GM21737 (cell line): ENCODE data around the gene HNRNPUL2.
A peak's percentile ranks its signal among the peaks of the same experiment; 100 is the strongest.

Source experiments
- ATAC-seq: cut with Tn5 transposase; IDR thresholded peaks from one replicate; pipeline ENCODE4 v1.9.1; 2021; ENCODE audit warnings: mild to moderate bottlenecking, moderate library complexity; ENCODE audit not compliant: unreplicated experiment

The HNRNPUL2 gene

DNA sequence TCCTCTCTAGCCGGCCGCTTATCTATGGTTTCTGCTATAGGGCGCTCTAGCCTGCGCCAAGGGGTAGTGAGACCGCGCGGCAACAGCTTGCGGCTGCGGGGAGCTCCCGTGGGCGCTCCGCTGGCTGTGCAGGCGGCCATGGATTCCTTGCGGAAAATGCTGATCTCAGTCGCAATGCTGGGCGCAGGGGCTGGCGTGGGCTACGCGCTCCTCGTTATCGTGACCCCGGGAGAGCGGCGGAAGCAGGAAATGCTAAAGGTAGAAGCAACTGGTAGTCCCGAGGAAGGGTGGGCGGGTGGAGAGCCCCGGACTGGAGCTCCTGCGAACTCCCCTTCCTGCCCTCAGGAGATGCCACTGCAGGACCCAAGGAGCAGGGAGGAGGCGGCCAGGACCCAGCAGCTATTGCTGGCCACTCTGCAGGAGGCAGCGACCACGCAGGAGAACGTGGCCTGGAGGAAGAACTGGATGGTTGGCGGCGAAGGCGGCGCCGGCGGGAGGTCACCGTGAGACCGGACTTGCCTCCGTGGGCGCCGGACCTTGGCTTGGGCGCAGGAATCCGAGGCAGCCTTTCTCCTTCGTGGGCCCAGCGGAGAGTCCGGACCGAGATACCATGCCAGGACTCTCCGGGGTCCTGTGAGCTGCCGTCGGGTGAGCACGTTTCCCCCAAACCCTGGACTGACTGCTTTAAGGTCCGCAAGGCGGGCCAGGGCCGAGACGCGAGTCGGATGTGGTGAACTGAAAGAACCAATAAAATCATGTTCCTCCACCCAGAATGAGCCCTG is 55.5 kb downstream of the HNRNPUL2 start, which contains the start of the genes LBHD1 and UQCC3:
TSS of gene LBHD1 (minus strand) at position 660 of the 782 bp plus-strand sequence. CDS start 2,236 bp downstream, outside the sequence.
TSS of gene UQCC3 (plus strand) at position 66 of the 782 bp plus-strand sequence. CDS start at position 139, 73 bp downstream.
- ATAC-seq = peak; percentile 45

DNA sequence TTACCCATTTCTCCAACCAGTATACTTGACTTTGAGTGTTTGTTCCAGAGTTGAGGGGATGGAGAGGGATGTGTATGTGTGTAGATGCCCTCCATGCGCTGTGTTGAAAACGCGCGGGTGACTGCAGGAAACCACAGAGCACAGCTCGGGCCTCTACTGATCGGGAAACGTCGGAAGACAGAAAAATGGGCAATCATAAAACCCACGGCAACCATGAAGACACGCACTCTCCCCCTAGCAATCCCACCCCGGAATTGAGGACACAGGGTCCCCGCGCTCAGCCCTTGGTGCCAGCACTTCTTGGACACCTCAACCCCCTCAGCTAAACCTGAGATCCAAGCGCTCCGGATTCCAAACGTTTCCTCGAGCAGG is 56.0 kb downstream of the HNRNPUL2 start:
- no peak for ATAC-seq

DNA sequence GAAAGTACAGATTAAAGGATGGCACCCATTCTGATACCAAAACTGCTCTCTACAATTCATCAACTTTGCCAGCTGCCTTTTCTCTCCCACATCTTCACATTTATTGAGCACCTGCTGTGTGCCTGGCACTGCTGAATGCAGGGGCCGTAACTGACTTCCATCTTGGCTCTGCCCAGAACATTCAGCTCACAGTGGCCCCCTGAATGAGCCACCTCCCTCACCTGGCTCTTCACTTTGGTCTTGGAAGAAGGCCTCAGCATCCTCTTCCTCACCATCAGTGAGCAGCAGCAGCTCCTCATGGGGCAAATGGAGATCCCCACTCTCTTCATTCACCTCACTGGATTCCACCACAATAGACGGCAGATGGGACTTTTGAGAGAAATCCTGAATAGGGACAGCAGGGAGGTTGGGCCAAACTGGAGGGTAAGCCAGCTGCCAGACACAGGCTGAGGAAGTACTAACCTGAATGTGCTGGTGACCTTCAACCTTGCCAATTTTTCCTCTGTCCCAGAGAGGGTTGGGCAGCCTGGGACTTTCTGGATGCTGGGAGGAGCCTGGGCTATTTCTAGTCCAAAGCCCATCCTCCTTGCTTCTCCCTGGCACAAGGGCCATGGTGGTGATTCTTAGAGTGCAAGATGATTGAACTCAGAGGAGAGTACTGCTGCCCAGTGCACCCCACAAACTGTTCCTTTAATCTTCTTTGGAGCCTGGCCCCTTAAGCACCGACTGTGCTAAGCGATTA is 57.7 kb downstream of the HNRNPUL2 start:
- no peak for ATAC-seq

DNA sequence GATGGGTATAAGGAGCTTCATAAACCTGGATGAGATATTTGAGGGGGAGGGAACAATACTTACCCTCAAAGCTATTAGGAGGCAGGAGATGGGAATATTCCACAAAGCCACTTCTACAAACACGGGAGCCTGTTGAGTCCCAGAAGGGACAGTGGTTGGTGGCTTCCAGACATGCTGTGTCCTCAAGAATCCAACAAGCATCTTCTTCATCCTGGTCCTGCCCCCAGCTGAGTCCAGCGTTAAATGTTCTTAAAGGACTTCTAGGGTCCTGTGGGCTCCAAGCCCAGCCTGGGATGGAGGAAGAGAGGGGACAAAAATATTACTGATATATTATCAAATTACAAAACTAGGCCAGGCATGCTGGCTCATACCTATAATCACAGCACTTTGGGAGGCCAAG is 59.8 kb downstream of the HNRNPUL2 start:
- no peak for ATAC-seq

DNA sequence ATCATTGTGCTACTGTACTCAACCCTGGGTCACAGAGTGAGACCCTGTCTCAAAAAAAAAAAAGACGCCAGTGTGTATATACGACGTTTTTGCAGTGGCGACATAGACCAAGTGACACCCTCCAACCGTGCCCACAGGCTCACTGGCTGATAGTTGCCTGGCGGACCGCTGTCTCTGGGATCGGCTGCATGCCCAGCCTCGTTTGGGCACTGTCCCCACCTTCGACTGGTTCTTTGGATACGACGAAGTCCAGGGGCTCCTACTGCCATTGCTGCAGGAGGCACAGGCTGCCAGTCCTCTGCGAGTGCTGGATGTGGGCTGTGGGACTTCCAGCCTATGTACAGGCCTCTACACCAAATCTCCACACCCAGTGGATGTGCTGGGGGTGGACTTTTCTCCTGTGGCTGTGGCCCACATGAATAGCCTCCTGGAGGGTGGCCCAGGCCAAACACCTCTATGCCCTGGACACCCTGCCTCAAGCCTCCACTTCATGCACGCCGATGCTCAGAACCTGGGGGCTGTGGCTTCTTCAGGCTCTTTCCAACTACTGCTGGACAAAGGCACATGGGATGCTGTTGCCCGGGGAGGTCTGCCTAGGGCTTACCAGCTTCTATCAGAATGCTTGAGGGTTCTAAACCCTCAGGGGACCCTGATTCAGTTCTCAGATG is 60.9 kb downstream of the HNRNPUL2 start:
- no peak for ATAC-seq

DNA sequence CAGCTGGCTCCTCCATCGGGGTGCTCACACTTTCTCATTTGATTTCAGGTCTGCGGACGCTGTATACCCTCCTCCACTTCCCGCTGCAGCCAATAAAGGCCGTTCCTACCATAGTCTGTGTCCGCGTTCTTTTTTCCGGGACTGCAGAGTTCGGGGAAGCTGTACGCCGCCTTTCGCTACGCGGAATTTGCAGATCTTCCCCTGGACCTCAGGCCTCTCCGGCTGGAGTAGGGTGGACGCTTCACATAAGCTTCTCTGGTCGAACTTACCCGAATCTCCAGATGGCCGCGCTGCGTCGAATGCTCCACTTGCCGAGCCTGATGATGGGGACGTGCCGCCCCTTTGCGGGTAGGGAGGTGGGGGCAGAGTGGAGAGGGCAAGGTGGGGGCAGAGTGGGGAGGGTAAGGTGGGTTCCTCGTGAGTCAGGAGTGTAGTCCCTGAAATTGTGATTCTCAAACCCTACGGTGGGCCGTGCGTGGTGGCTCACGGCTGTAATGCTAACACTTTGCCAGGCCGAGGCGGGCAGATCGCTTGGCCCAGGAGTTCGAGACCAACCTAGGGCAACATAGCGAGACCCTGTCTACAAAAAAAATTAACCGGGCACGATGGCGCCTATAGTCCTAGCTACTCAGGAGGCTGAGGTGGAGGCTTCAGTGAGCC is 61.5 kb downstream of the HNRNPUL2 start:
- no peak for ATAC-seq

DNA sequence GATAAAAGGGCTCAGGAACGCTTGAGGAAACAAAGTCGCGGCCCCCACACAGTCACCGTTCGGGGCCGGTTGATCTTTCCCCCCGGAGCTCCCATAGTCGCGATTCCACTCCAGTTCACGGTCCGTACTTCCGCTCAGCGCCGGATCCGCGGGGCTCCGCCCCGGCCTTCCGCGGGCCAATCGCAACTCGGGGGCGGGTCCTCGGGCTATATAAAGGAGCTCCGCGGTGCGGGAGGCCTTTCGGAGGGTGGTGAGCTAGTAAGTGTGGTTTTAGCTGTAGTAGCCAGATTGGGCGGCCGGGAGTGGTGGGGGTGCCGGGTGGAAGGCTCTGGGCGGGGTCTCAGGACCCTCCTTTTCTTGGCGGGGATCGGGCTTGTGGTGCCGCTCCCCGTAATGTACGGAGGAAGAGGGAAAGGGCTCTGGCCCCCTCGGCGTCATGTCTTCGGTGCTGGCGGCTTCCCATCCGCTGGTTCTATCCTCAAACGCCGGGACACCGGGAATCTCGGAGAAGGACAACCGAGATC is 62.1 kb downstream of the HNRNPUL2 start, which contains the start of the genes C11orf98 and CSKMT:
TSS of gene C11orf98 (minus strand) at position 136 of the 524 bp plus-strand sequence. CDS start at position 95, 41 bp downstream.
TSS of gene CSKMT (plus strand) at position 238 of the 524 bp plus-strand sequence. CDS start 568 bp downstream, outside the sequence.
- ATAC-seq = peak; percentile 90

DNA sequence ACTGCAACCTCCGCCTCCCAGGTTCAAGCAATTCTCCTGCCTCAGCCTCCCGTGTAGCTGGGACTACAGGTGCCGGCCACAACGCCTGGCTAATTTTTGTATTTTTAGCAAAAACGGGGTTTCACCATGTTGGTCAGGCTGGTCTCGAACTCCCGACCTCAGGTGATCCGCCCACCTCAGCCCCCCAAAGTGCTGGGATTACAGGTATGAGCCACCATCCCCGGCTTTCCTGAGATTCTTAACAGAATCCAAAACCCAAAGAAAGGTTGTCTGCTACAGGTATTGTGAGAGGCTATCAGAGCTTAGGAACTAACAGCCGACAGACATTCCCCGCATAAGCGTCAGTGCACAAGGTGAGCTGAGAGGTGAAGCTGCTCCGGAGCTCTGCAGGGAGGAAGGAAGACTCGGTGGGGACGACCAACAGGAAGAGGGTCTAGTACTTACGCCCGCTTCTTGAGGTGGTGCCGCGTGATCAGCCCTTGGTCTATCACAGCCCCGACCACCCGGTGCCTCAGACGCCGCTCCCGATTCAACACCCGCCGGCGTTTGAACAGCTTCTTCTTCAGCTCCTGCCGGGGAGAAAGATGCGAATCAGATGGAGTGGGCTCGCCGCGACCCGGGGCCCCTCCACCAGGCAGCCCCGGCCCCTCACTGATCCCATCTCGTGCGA is 62.7 kb downstream of the HNRNPUL2 start:
- ATAC-seq = peak; percentile 29
